Aorta (tissue), 5 donors: ENCODE measurements around the gene TFPI. TPM values are rescaled to one million over a fixed set of nuclear protein-coding genes. Genes with fewer than 3 reads are reported as not detected.
"Not testable (repeated sequence)": the region's sequence is repeated elsewhere in the genome, so short reads cannot be mapped to it uniquely, and the experiment has no call there.

Source experiments
- ATAC-seq: fragments of 200-7000 bp; cut with Tn5 transposase; one replicate; pipeline ENCODE4 v1.9.1; 2022; ENCODE audit warnings: moderate library complexity; ENCODE audit not compliant: low FRiP score
- DNase-seq, 2 donors: peaks; one replicate each; pipeline ENCODE4 v3.0.0-alpha.2; 2020
- H3K27ac ChIP-seq, 2 donors: one replicate each; pipeline ENCODE4 v1.5.1; 2013; ENCODE audit warnings: low read length in 2 of 2, mild to moderate bottlenecking in 2 of 2, moderate library complexity in 2 of 2, control low read depth in 1 of 2, inconsistent platforms in 1 of 2, low read depth in 1 of 2
- H3K27me3 ChIP-seq, 2 donors: one replicate each; pipeline ENCODE4 v1.6.1; 2013; ENCODE audit warnings: control low read depth in 1 of 2, low read length in 1 of 2, mild to moderate bottlenecking in 1 of 2, moderate library complexity in 1 of 2; ENCODE audit not compliant: insufficient read depth in 2 of 2, control insufficient read depth in 1 of 2
- H3K36me3 ChIP-seq, 2 donors: one replicate each; pipeline ENCODE4 v1.6.1; 2013; ENCODE audit warnings: control low read depth in 1 of 2, low read length in 1 of 2, mild to moderate bottlenecking in 1 of 2; ENCODE audit not compliant: insufficient read depth in 2 of 2, control insufficient read depth in 1 of 2
- H3K4me1 ChIP-seq, 2 donors: one replicate each; pipeline ENCODE4 v1.6.1; 2013; ENCODE audit warnings: low read length in 2 of 2, control low read depth in 1 of 2, mild to moderate bottlenecking in 1 of 2, moderate library complexity in 1 of 2; ENCODE audit not compliant: insufficient read depth in 2 of 2, control insufficient read depth in 1 of 2
- H3K4me3 ChIP-seq, 2 donors: one replicate each; pipeline ENCODE4 v1.5.1; 2013; ENCODE audit warnings: low read length in 2 of 2, control low read depth in 1 of 2, mild to moderate bottlenecking in 1 of 2
- H3K9me3 ChIP-seq: one replicate; pipeline ENCODE4 v1.6.1; 2013; ENCODE audit warnings: mild to moderate bottlenecking, low read length; ENCODE audit not compliant: control insufficient read depth
- WGBS, 2 donors: extraction: QIAGEN DNeasy Blood & Tissue Kit; methylation state at CpG; one replicate each; pipeline ENCODE4 v1.1.7; 2013; 5-methylcytosine and 5-hydroxymethylcytosine counted together
- intact Hi-C, 2 donors: fragments of 100-400 bp; cut with DNase I; formaldehyde crosslinking; loops; one replicate each; pipeline versions ENCODE4 v1.14.2 to v1.15.0; 2022
- polyA plus RNA-seq, 2 donors: library from polyadenylated mRNA; stranded (reverse); fragments of 200-250 nt; gene quantifications; one replicate each; pipeline ENCODE4 v1.2.3, GENCODE V29; 2013
- total RNA-seq, 2 donors: library from RNA; stranded (reverse); fragmentation: NEBNext Ultra II Directional; extraction: Animal tissue kit (Norgen Biotek cat#: 25700); gene quantifications; one replicate each; pipeline ENCODE4 v1.2.1, GENCODE V29; 2021
- donor health status: healthy with polysubstance abuse.
- donor health status: Bipolar disorder and iron deficiency.
- donor health status: DM: no; HTN: no; CAD: no.
- donor health status: DM: no; HTN: no; CAD: no.
- donor health status: DM: yes; HTN: yes; CAD: no.

Gene TFPI
- total and polyA plus RNA-seq, 4 donors: 20.5 to 135 (median 99.2) TPM

DNA sequence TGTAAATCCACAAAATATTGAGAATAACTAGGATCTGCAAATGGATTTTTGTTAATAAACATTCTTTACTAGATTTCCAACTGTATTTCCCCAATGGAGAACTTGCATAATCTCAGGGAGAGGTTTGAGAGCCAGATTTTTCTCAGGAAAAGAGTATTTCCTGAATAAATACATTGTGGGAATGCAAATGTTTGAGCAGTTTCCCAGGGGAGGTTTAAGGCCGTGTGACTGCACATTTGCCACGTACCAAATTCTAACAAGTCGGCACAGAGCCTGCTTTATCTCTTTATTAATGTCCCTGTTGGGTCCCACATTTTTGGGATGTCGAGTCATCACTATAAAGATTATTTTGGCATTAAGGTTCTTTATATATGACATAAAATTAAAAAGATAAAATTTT lies 27.0 kb downstream of the TFPI start:
- Histone ChIP-seq H3K4me1 (no peaks in the 10 kb centered on the region), H3K36me3 (no peaks in the 10 kb centered on the region), H3K27me3 (no peaks in the 10 kb centered on the region), H3K27ac (no peak overlapping the region), H3K4me3 (no peak overlapping the region), H3K9me3 (no peaks in the 10 kb centered on the region)
- DNase-seq (no peak), ATAC-seq (no peak)
- intact Hi-C loops: no loop called here
- WGBS, 2 donors: 5 to 9% methylated on average over 4 of the region's 4 CpGs

DNA sequence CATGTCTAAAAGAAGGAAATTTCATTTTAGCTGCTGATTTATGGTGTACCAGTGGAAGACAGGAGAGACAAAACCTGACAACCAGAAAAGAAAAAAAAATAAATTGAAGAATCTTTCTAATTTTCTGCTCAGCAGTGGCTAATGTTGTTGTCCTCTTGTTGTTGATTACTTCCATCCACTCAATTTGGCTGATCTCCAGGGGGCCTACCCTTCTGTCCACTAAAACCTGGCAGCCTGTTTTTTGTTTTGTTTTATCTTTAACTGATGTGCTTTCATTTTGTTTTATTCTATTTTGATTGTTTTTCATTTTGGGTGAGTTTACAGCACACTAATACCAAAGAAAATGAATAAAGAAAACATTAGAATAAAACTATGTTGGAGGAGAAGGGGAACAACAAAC lies 27.4 kb downstream of the TFPI start:
- DNase-seq (no peak), ATAC-seq (no peak)
- intact Hi-C loops: no loop called here
- Histone ChIP-seq H3K9me3 (no peaks in the 10 kb centered on the region), H3K27me3 (no peaks in the 10 kb centered on the region), H3K36me3 (no peaks in the 10 kb centered on the region), H3K27ac (no peak overlapping the region), H3K4me1 (no peaks in the 10 kb centered on the region), H3K4me3 (no peak overlapping the region)

DNA sequence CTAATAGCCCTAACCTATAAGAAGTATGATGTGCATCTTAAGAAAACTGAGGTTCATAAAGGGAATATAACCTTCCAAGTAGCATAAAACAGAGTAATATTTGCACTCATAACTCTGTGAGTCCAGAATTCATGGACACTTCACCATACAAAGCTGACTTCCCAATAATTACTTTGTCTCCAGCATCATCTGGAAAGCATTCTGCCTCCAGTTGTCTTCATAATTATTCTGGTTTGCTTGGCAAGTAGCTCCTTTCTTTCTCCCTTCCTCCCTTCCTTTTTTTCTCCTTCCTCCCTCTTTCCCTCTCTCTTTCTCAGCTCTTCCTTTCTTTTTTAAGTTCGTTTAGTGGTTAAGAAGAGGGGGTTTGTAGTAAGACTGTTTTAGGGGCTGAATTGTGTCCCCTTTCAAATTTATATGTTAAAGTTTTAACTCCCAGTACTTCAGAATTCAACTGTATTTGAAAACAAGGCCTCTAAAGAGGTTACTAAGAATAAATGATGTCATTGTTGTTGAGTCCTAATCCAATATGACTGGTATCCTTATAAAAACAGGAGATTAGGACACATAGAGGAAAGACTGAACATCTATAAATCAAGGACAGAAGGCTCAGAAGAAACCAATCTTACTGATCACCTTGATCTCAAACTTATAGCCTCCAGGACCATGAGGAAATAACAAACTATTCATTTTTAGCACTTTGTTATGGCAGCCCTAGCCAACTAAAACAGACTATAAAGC lies 28.9 kb downstream of the TFPI start:
- Histone ChIP-seq H3K27me3 (no peaks in the 10 kb centered on the region), H3K27ac (no peak overlapping the region), H3K4me1 (no peaks in the 10 kb centered on the region), H3K36me3 (no peaks in the 10 kb centered on the region), H3K4me3 (no peak overlapping the region), H3K9me3 (no peaks in the 10 kb centered on the region)
- ATAC-seq (no peak), DNase-seq (no peak)
- 77 to 81% methylated on average over 1 of the region's 1 CpG for WGBS, 2 donors
- intact Hi-C loops: no loop called here

DNA sequence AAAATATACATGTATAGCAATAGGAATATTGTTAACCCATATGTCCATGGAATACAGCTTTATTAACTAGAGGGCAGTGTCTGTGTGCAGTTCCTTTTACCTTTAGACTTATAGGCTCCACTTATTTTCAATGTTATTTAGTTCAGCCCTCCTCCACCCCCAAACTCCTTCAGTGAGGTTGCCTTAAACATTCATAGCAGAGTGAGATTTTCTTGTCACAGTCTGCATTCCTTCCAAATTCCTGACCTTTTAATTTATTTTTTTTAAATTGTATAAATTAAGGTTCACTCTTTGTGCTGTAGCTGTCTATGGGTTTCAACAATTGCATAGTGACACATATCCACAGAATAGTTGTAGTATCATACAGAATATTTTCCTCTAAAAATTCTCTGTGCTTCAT lies 30.9 kb downstream of the TFPI start:
- intact Hi-C loops: no loop called here
- no peak overlapping the region for H3K4me3 ChIP-seq
- no peaks in the 10 kb centered on the region for H3K36me3 ChIP-seq
- H3K27me3 ChIP-seq: no peaks in the 10 kb centered on the region
- no peak for DNase-seq
- no peaks in the 10 kb centered on the region for H3K9me3 ChIP-seq
- ATAC-seq: no peak
- no peaks in the 10 kb centered on the region for H3K4me1 ChIP-seq
- H3K27ac ChIP-seq: no peak overlapping the region

DNA sequence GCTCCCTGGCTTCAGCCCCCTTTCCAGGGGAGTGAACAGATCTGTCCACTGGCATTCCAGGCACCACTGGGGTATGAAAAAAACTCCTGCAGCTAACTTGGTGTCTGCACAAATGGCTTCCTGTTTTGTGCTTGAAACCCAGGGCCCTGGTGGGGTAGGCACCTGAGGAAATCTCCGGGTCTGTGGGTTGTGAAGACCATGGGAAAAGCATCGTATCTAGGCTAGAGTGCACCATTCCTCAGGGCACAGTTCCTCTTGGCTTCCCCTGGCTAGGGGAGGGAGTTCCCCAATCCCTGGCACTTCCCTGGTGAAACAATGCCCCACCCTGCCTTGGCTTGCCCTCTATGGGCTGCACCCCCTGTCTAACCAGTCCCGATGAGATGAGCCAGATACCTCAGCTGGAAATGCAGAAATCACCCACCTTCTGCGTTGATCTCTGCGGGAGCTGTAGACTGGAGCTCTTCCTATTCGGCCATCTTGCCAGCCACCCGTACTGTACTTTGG lies 34.1 kb downstream of the TFPI start:
- H3K9me3 ChIP-seq: no peaks in the 10 kb centered on the region
- no peak for DNase-seq
- WGBS, 2 donors: 96 to 97% methylated on average over 7 of the region's 7 CpGs
- no peaks in the 10 kb centered on the region for H3K4me1 ChIP-seq
- no peak for ATAC-seq
- intact Hi-C loops: no loop called here
- H3K27me3 ChIP-seq: no peaks in the 10 kb centered on the region
- no peak overlapping the region for H3K27ac ChIP-seq
- no peaks in the 10 kb centered on the region for H3K36me3 ChIP-seq
- H3K4me3 ChIP-seq: no peak overlapping the region

DNA sequence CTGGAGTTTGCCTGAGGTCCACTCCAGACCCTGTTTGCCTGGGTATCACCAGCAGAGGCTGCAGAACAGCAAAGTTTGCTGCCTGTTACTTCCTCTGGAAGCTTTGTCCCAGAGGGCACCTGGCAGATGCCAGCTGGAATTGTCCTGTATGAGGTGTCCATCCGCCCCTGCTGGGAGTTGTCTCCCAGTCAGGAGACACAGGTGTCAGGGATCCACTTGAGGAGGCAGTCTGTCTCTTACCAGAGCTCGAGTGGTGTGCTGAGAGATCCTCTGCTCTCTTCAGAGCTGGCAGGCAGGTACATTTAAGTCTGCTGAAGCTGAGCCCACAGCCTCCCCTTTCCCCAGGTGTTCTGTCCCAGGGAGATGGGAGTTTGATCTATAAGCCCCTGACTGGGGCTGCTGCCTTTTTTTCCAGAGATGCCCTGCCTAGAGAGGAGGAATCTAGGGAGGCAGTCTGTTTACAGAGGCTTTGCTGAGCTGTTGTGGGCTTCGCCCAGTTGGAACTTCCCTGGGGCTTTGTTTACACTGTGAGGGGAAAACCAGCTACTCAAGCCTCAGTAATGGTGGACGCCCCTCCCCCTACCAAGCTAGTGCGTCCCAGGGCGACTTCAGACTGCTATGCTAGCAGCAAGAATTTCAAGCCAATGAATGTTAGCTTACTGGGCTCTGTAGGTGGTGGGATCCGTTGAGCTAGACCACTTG lies 34.7 kb downstream of the TFPI start:
- H3K9me3 ChIP-seq: no peaks in the 10 kb centered on the region
- no peak for ATAC-seq
- H3K27ac ChIP-seq: no peak overlapping the region
- H3K4me1 ChIP-seq: no peaks in the 10 kb centered on the region
- no peak for DNase-seq
- intact Hi-C loops: no loop called here
- H3K36me3 ChIP-seq: no peaks in the 10 kb centered on the region
- H3K4me3 ChIP-seq: no peak overlapping the region
- H3K27me3 ChIP-seq: no peaks in the 10 kb centered on the region
- 86 to 87% methylated on average over 7 of the region's 7 CpGs for WGBS, 2 donors

DNA sequence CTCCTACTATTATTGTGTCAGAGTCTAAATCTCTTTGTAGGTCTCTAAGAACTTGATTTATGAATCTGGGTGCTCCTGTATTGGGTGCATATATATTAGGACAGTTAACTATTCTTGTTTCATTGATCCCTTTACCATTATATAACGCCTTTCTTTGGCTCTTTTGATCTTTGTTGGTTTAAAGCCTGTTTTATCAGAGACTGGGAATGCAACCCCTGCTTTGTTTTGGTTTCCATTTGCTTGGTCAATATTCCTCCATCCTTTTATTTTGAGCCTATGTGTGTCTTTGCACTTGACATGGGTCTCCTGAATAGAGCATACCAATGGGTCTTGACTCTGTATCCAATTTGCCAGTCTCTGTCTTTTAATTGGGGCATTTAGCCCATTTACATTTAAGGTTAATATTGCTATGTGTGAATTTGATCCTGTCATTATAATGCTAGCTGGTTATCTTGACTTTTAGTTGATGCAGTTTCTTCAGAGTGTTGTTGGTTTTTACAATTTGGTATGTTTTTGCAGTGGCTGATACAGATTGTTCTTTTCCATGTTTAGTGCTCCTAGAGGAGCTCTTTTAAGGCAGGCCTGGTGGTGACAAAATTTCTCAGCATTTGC lies 36.4 kb downstream of the TFPI start:
- ATAC-seq, H3K27me3 ChIP-seq, H3K9me3 ChIP-seq, H3K4me1 ChIP-seq, DNase-seq, H3K36me3 ChIP-seq, H3K27ac ChIP-seq, intact Hi-C loops, H3K4me3 ChIP-seq: not testable (repeated sequence)
- 94 to 99% methylated on average over 1 of the region's 1 CpG for WGBS, 2 donors

DNA sequence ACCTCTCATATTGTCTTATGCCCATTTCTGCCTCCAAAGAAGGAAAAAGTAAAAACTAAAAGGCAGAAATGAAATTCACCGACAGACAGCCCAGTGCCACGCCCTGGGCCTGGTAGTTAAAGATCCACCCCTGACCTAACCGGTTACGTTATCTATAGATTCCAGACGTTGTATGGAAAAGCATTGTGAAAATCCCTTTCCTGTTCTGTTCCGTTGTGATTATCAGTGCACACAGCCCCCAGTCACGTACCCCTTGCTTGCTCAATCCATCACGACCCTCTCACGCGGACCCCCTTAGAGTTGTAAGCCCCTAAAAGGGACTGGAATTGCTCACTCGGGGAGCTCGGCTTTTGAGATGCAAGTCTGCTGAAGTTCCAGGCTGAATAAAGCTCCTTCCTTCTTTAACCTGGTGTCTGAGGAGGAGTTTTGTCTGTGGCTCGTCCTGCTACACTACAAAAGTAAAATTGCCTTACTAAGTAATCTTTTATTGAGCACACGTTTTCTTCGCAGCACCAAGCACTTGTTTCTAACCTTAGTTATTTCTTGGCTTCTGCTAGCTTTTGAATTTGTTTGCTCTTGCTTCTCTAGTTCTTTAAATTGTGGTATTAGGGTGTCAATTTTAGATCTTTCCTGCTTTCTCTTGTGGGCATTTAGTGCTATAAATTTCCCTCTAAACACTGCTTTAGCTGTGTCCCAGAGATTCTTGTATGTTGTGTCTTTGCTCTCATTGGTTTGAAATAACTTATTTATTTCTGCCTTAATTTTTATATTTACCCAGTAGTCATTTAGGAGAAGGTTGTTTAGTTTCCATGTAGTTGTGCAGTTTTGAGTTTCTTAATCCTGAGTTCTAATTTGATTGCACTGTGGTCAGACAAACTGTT lies 37.4 kb downstream of the TFPI start:
- H3K36me3 ChIP-seq, H3K27me3 ChIP-seq, H3K27ac ChIP-seq, intact Hi-C loops, DNase-seq, H3K4me1 ChIP-seq, H3K9me3 ChIP-seq, H3K4me3 ChIP-seq, ATAC-seq: not testable (repeated sequence)
- 94 to 96% methylated on average over 15 of the region's 15 CpGs for WGBS, 2 donors
